ENCODE measurements around the gene FAM98B.

DNA sequence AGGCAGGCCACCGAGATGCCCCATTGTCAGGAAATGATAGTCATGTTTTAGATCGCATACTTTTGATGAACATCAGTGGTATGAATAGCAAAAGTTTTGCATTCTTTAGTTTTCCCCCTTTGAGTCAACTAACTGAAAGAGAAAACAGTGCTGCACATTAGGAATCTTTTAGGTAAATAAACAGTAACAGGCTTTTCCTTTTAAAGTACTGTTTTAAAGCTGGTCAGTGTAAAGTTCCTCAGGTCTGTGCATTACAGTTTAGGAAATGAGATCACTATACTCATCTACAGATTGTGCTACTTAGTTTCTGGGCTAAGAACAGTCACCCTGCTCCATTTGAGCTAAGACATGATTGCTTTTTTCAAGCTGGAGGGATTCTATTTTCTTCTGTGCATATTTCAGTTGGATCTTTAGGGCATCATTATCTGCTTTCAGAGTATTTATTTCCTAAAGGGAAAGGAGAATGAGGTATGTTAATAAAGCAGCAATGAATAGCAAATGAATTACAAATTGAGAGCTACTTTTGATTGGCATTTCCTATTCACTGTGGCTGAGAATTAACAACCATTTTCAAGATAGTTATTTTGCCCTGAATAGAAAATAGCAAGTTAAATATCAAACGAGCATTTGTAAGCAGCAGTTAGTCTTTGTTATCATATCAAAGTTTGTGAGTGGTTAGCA is 36.5 kb downstream of the FAM98B start:
- TF ChIP-seq, protein P1, sequence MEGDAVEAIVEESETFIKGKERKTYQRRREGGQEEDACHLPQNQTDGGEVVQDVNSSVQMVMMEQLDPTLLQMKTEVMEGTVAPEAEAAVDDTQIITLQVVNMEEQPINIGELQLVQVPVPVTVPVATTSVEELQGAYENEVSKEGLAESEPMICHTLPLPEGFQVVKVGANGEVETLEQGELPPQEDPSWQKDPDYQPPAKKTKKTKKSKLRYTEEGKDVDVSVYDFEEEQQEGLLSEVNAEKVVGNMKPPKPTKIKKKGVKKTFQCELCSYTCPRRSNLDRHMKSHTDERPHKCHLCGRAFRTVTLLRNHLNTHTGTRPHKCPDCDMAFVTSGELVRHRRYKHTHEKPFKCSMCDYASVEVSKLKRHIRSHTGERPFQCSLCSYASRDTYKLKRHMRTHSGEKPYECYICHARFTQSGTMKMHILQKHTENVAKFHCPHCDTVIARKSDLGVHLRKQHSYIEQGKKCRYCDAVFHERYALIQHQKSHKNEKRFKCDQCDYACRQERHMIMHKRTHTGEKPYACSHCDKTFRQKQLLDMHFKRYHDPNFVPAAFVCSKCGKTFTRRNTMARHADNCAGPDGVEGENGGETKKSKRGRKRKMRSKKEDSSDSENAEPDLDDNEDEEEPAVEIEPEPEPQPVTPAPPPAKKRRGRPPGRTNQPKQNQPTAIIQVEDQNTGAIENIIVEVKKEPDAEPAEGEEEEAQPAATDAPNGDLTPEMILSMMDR (IDR thresholded peaks at IDR 0.05), result no peak
- TF ChIP-seq, protein P2, sequence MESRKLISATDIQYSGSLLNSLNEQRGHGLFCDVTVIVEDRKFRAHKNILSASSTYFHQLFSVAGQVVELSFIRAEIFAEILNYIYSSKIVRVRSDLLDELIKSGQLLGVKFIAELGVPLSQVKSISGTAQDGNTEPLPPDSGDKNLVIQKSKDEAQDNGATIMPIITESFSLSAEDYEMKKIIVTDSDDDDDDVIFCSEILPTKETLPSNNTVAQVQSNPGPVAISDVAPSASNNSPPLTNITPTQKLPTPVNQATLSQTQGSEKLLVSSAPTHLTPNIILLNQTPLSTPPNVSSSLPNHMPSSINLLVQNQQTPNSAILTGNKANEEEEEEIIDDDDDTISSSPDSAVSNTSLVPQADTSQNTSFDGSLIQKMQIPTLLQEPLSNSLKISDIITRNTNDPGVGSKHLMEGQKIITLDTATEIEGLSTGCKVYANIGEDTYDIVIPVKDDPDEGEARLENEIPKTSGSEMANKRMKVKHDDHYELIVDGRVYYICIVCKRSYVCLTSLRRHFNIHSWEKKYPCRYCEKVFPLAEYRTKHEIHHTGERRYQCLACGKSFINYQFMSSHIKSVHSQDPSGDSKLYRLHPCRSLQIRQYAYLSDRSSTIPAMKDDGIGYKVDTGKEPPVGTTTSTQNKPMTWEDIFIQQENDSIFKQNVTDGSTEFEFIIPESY (IDR thresholded peaks at IDR 0.05; ENCODE audit: borderline replicate concordance, low read depth), result no peak
- TF ChIP-seq, protein P3, sequence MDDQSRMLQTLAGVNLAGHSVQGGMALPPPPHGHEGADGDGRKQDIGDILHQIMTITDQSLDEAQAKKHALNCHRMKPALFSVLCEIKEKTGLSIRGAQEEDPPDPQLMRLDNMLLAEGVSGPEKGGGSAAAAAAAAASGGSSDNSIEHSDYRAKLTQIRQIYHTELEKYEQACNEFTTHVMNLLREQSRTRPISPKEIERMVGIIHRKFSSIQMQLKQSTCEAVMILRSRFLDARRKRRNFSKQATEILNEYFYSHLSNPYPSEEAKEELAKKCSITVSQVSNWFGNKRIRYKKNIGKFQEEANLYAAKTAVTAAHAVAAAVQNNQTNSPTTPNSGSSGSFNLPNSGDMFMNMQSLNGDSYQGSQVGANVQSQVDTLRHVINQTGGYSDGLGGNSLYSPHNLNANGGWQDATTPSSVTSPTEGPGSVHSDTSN (IDR thresholded peaks at IDR 0.05), result no peak
- TF ChIP-seq EZH2phosphoT487 (IDR thresholded peaks at IDR 0.05; ENCODE audit: borderline replicate concordance, low read depth), result no peak
- TF ChIP-seq, protein P4, sequence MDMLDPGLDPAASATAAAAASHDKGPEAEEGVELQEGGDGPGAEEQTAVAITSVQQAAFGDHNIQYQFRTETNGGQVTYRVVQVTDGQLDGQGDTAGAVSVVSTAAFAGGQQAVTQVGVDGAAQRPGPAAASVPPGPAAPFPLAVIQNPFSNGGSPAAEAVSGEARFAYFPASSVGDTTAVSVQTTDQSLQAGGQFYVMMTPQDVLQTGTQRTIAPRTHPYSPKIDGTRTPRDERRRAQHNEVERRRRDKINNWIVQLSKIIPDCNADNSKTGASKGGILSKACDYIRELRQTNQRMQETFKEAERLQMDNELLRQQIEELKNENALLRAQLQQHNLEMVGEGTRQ (IDR thresholded peaks at IDR 0.05; ENCODE audit: borderline replicate concordance, low read depth, low read length), result no peak
- no peak for TF ChIP-seq EP300 (IDR thresholded peaks at IDR 0.05; ENCODE audit: borderline replicate concordance in 1 of 2, low read depth in 1 of 2, low read length in 1 of 2)
- no peak for TF ChIP-seq SIN3A (IDR thresholded peaks at IDR 0.05; ENCODE audit: borderline replicate concordance, low read depth, low read length)
- no peak for TF ChIP-seq TAF1 (IDR thresholded peaks at IDR 0.05; ENCODE audit: borderline replicate concordance, low read depth, low read length)
- no peak for TF ChIP-seq NRF1 (IDR thresholded peaks at IDR 0.05; ENCODE audit: low read depth, low read length)

Measured in SK-N-SH (cell line).